GM12892 (cell line): ENCODE measurements around the gene RIN2.

Experiments
- POLR2A ChIP-seq: IDR thresholded peaks from 2 replicates; pipeline ENCODE4 v1.6.1; 2011; ENCODE audit warnings: low read depth, low read length, control low read depth
- POLR2AphosphoS5 ChIP-seq: IDR thresholded peaks from 2 replicates; pipeline ENCODE4 v1.6.1; 2011; ENCODE audit warnings: low read depth, low read length, control low read depth

- TF ChIP-seq POLR2AphosphoS5 (no peak), POLR2A (no peak)
Measured at GRCh38 chr20:19793716-19794115, 35.7 kb downstream of the RIN2 start.
